Measurements from ENCODE around the gene VRTN.

VRTN gene

DNA sequence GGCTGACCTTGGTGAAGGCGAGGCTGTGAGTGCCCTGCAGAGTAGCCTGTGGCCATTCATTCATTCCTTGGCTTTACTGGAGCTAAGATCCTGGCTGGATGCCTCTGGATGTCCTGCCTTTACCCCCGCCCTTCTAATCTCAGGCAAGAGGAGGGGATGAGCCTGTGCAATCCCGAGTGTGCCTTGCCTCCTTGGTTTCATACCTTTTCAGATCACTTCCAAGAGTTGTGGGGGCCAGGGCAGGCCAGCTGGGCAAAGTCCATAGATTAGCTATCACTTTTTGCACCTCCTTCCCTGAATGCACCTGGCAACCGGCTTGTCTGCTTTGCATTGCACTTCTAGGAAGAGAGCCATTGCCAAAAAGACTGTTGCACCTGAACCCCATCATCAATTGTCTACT lies 1.5 kb downstream of the VRTN start:
- H3K9ac ChIP-seq, result no peak overlapping the region
- no peak overlapping the region for H3K4me3 ChIP-seq
- no peaks in the 10 kb centered on the region for H3K27me3 ChIP-seq
- H4K20me1 ChIP-seq, result no peaks in the 10 kb centered on the region
- TF ChIP-seq Cebpa-rat (IDR thresholded peaks at IDR 0.05), result no peak
- H3K4me1 ChIP-seq, result peaks cover 7% of the 10 kb centered on the region; the same call in 1 of the 2 replicates
- H3K9me3 ChIP-seq, result no peaks in the 10 kb centered on the region
- H3K4me2 ChIP-seq, result no peak overlapping the region
- no peaks in the 10 kb centered on the region for H3K36me3 ChIP-seq
- H3K27ac ChIP-seq, result no peak overlapping the region

DNA sequence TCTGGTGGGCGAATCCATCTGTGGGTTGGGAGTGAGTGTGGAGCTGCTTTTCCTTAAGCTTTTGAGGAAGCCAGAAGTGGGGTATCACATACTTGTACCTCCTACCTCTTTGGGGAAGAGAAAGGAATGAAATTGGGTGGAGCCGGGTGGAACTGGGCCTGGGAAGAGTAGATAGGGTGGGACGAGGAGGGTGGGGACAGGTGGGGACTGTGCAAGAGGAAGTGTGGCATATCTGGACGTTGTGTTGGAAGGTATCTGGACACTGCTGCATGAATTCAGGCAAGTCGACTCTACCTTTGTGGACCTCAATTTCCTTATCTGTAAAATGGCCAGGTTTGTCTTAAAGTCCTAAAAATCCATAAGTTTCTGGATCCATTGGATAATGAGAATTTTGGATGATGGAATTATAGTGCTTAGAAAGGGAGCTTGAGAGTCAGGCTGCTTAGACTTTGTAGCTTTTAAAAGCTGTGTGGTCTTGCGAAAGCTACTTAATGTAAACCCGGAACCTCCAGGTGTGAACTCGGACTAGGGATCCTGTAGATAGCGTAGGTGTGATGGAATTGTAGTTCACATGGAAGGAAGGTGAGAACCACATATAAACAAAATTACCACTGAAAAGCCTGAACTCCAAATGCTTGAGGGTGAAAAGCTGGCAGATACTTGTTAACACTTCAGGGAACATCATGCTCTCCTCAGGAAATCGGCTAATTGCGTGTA lies 2.1 kb downstream of the VRTN start:
- TF ChIP-seq Cebpa-rat (IDR thresholded peaks at IDR 0.05), result no peak
- no peaks in the 10 kb centered on the region for H3K36me3 ChIP-seq
- no peak overlapping the region for H3K9ac ChIP-seq
- no peaks in the 10 kb centered on the region for H4K20me1 ChIP-seq
- H3K4me1 ChIP-seq, result peaks cover 7% of the 10 kb centered on the region; the same call in 1 of the 2 replicates
- no peaks in the 10 kb centered on the region for H3K9me3 ChIP-seq
- no peak overlapping the region for H3K4me2 ChIP-seq
- H3K4me3 ChIP-seq, result no peak overlapping the region
- no peak overlapping the region for H3K27ac ChIP-seq
- H3K27me3 ChIP-seq, result no peaks in the 10 kb centered on the region

DNA sequence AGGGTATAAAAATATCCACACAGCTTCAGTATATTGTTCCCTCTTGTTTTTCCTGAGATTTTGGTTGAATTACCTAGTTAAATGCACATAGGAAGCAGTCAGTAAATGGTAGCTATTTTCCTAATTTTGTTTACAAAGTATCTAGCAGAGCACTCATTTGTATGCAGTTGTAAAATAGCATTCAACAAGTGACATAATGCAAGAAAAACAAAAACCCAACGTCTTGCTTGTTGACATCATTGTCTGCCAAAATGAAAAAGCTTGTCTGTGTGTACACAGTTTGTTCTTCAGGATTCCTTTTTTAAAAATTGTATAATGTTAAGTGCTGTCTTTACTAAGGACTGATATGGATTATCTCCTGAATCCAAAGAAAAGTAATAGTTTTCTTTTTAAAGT lies 2.7 kb downstream of the VRTN start:
- Histone ChIP-seq H3K27ac (no peak overlapping the region), H3K4me2 (no peak overlapping the region), H3K36me3 (no peaks in the 10 kb centered on the region), H3K9me3 (no peaks in the 10 kb centered on the region), H3K9ac (no peak overlapping the region), H3K27me3 (no peaks in the 10 kb centered on the region), H4K20me1 (no peaks in the 10 kb centered on the region), H3K4me3 (no peak overlapping the region), H3K4me1 (peaks cover 7% of the 10 kb centered on the region; the same call in 1 of the 2 replicates)
- no peak for TF ChIP-seq Cebpa-rat (IDR thresholded peaks at IDR 0.05)

DNA sequence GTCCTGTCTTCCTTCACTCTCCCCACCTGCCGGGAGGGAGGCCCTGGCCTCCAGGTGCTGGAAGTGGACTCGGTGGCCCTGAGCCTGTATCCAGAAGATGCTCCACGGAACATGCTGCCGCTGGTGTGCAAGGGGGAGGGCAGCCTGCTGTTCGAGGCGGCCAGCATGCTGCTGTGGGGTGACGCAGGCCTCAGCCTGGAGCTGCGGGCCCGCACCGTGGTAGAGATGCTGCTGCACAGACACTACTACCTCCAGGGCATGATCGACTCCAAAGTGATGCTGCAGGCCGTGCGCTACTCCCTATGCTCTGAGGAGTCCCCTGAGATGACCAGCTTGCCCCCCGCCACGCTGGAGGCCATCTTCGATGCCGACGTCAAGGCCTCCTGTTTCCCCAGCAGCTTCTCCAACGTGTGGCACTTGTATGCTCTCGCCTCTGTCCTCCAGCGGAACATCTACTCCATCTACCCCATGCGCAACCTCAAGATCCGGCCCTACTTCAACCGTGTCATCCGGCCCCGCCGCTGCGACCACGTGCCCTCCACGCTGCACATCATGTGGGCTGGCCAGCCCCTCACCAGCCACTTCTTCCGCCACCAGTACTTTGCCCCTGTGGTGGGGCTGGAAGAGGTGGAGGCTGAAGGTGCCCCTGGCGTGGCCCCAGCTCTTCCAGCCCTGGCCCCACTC lies 8.8 kb downstream of the VRTN start:
- Histone ChIP-seq H3K4me3 (no peak overlapping the region), H3K4me2 (no peak overlapping the region), H3K9me3 (no peaks in the 10 kb centered on the region), H3K9ac (no peak overlapping the region), H3K4me1 (no peaks in the 10 kb centered on the region), H4K20me1 (no peaks in the 10 kb centered on the region), H3K27ac (no peak overlapping the region), H3K27me3 (no peaks in the 10 kb centered on the region), H3K36me3 (no peaks in the 10 kb centered on the region)
- no peak for TF ChIP-seq Cebpa-rat (IDR thresholded peaks at IDR 0.05)

DNA sequence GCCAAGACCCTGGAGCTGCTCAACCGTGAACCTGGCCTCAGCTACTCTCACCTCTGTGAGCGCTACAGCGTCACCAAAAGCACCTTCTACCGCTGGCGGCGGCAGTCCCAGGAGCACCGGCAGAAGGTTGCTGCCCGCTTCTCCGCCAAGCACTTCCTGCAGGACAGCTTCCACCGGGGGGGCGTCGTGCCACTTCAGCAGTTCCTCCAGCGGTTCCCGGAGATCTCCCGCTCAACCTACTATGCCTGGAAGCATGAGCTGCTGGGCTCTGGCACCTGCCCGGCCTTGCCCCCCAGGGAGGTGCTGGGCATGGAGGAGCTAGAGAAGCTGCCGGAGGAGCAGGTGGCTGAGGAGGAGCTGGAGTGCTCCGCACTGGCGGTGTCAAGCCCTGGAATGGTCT lies 9.3 kb downstream of the VRTN start:
- no peak overlapping the region for H3K4me3 ChIP-seq
- no peak overlapping the region for H3K4me2 ChIP-seq
- H4K20me1 ChIP-seq, result no peaks in the 10 kb centered on the region
- no peaks in the 10 kb centered on the region for H3K36me3 ChIP-seq
- no peak overlapping the region for H3K27ac ChIP-seq
- H3K9ac ChIP-seq, result no peak overlapping the region
- 0 out of 2 replicates have a peak, but pooled peaks cover 2% of the 10 kb centered on the region for H3K4me1 ChIP-seq
- TF ChIP-seq Cebpa-rat (IDR thresholded peaks at IDR 0.05), result no peak
- H3K27me3 ChIP-seq, result no peaks in the 10 kb centered on the region
- no peaks in the 10 kb centered on the region for H3K9me3 ChIP-seq

DNA sequence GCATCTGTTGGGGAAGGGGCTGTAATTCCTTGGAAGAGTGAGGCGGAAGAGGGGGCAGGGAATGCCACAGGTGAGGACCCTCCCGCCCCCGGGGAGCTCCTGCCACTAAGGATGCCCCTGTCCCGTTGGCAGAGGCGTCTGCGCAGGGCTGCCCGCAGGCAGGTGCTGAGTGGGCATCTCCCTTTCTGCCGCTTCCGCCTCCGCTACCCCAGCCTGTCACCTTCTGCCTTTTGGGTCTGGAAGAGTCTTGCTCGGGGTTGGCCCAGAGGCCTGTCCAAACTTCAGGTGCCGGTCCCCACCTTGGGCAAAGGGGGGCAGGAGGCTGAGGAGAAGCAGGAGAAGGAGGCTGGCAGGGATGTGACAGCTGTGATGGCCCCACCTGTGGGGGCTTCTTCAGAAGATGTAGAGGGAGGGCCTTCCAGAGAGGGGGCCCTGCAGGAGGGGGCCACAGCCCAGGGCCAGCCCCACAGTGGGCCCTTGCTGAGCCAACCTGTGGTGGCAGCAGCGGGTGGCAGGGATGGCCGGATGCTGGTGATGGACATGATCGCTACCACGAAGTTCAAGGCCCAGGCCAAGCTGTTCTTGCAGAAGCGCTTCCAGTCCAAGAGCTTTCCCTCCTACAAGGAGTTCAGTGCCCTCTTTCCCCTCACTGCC lies 10.0 kb downstream of the VRTN start:
- Histone ChIP-seq H3K27me3 (no peaks in the 10 kb centered on the region), H3K36me3 (no peaks in the 10 kb centered on the region), H3K9me3 (no peaks in the 10 kb centered on the region), H3K27ac (no peak overlapping the region), H3K4me1 (0 out of 2 replicates have a peak, but pooled peaks cover 3% of the 10 kb centered on the region), H3K4me3 (no peak overlapping the region), H3K9ac (no peak overlapping the region), H4K20me1 (no peaks in the 10 kb centered on the region), H3K4me2 (no peak overlapping the region)
- no peak for TF ChIP-seq Cebpa-rat (IDR thresholded peaks at IDR 0.05)

DNA sequence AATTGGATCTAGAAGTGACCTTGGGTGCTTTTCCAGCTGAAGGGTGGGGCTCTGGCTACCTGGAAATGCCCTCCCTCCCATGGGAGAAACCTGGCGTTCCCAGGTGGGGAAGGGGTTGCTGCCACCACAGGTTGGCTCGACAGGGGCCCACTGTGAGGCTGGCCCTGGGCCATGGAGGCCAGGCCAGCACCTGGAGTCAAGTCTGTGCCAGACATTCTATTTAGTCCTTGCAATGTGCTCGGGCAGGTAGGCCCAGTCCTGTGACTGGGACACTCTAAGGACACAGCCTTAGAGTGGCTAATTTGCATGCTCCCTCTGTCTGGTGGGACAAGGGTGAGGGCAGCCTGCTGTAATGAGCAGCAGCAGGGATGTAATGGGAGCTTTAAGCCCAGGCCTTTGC lies 11.9 kb downstream of the VRTN start:
- Histone ChIP-seq H3K36me3 (no peaks in the 10 kb centered on the region), H3K4me2 (no peak overlapping the region), H3K27ac (no peak overlapping the region), H3K4me1 (0 out of 2 replicates have a peak, but pooled peaks cover 3% of the 10 kb centered on the region), H3K9me3 (no peaks in the 10 kb centered on the region), H3K9ac (no peak overlapping the region), H3K4me3 (no peak overlapping the region), H3K27me3 (no peaks in the 10 kb centered on the region), H4K20me1 (no peaks in the 10 kb centered on the region)
- TF ChIP-seq Cebpa-rat (IDR thresholded peaks at IDR 0.05), result no peak

DNA sequence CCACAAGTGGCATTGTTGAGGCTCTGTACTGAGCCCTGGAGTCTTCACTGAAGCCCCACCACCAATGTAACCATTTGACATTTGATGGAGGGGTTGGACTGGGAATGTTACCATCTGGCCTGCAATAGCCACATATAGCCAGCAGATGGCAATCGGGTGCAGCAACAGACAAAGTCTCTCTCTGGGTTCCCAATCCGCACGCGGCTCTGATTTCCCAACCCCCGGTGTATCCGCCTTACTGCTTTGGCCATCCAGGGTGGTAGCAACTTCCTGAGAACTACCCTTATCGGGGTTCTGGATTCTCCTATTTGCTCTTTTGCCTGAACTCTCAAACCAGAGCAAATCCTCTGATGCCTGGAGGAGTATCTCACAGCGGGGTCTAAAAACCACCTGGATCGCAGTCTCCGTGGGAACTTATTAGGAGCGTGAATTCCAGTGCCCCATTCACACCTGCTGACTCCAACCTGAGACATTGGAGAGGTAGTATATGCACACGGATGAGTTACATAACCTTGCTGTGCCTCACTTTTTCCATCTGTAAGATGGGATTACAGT lies 14.2 kb downstream of the VRTN start:
- H3K9me3 ChIP-seq, result no peaks in the 10 kb centered on the region
- no peak overlapping the region for H3K4me2 ChIP-seq
- H3K27ac ChIP-seq, result no peak overlapping the region
- H4K20me1 ChIP-seq, result no peaks in the 10 kb centered on the region
- 0 out of 2 replicates have a peak, but pooled peaks cover 3% of the 10 kb centered on the region for H3K4me1 ChIP-seq
- peak; percentile 57; the same call in 1 of the 2 replicates for TF ChIP-seq Cebpa-rat (IDR thresholded peaks at IDR 0.05)
- H3K27me3 ChIP-seq, result no peaks in the 10 kb centered on the region
- H3K9ac ChIP-seq, result no peak overlapping the region
- H3K4me3 ChIP-seq, result no peak overlapping the region
- no peaks in the 10 kb centered on the region for H3K36me3 ChIP-seq

DNA sequence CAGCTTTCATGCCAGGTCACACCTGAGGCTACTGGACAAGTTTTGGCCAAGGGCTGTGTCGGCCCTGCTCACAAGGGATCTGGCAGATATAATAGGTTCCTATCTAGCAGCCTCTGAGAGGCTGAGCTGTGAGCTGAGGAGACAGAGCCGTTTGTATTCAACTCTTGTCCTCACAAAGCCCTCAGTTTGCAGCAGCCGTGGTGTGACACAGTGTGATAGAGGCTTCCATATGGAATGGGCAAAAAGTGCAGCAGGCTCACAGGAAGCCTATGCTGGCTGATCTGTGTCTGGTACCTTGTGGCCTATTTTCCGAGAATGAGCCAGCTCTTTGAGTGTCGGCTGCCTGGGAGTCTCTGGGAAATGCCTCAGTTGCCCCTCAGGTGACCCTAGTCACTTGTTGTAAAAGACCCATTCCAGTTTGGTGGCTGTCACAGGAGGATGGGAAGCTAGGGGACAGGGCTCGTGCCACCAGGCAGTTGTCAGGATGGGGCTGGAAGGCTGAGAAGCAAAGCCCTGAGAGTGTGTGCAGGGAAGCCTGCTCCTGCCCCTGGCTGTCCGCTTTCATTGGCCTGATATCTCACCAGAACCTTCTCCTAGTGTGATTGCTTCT lies 16.1 kb downstream of the VRTN start:
- Histone ChIP-seq H4K20me1 (no peaks in the 10 kb centered on the region), H3K4me2 (no peak overlapping the region), H3K27me3 (no peaks in the 10 kb centered on the region), H3K36me3 (no peaks in the 10 kb centered on the region), H3K4me3 (no peak overlapping the region), H3K4me1 (0 out of 2 replicates have a peak, but pooled peaks cover 3% of the 10 kb centered on the region), H3K9me3 (no peaks in the 10 kb centered on the region), H3K9ac (no peak overlapping the region), H3K27ac (no peak overlapping the region)
- TF ChIP-seq Cebpa-rat (IDR thresholded peaks at IDR 0.05), result no peak

Data from BLaER1 (cell line).